ENCODE measurements around the gene PCNX1.
"Not testable (repeated sequence)": the region's sequence is repeated elsewhere in the genome, so short reads cannot be mapped to it uniquely, and the experiment has no call there.

The PCNX1 gene

DNA sequence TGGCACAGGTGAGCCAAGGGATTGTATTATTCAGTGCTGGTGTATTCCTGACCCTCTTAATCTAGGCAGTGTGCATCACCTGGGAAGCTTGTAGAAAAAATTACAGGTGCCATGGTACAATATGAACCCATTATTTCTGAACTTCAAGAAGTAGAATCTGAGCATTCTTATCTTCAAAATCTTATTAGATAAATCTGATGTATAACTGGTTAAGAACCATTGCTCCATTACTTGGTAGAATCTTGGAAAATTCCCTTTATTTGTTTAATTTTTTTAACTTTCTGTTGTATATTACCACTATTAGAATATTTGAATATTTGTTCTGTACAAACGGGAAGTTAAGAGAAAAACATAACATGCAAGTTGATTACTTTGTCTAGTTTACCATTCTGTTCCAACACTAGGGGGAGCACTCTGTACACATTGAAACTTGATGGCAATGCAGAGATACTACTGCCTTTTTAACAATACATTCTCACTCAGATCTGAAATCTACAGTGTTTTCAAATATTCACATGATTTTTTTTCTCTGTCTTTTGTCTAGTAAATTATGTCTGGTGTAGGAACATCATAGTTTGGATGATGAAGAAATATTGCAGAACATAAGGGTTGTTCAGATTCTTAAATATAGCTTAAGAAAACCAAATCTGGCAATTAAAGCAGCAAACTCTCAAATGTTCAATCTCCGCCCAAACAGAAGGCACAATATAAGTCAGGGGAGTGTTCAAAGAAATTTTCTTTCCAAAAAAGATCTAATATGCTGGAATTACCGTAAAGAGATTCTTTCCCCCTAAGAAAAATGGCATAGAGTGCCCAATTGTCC is 196.6 kb downstream of the PCNX1 start:
- DNase-seq = peak; percentile 60

DNA sequence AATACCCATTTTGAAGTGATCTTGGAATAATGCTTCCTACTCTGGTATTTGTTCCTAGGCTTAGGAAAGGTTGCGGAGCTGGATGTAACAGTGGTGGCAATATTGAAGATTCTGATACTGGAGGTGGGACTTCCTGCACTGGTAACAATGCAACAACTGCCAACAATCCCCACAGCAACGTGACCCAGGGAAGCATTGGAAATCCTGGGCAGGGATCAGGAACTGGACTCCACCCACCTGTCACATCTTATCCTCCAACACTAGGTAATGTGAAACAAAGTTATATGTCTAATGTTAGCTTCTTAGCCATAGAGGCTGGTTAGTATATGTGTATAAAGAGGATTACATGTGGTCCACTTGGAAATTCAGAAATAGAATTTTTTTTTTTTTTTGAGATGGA is 197.9 kb downstream of the PCNX1 start:
- no peak for DNase-seq

GRCh38 chr14:71107921-71108320 is 200.7 kb downstream of the PCNX1 start:
- no peak for DNase-seq

DNA sequence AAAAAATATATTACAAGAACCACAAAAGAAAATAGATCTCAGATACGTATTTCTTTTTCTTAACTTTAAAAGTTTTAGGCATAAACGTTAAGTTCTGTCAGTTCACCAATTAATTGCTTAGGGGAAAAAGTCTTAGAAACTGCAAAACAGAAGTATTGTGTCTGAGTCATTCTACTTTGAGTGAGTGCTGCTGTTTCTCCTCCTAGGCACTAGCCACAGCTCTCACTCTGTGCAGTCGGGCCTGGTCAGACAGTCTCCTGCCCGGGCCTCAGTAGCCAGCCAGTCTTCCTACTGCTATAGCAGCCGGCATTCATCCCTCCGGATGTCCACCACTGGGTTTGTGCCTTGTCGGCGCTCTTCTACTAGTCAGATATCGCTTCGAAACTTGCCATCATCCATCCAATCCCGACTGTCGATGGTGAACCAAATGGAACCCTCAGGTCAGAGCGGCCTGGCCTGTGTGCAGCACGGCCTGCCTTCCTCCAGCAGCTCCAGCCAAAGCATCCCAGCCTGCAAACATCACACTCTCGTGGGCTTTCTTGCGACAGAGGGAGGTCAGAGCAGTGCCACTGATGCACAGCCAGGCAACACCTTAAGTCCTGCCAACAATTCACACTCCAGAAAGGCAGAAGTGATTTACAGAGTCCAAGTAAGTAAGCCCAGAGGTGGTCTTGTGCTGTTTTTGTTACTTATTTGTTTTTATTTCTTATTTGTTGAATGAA is 201.3 kb downstream of the PCNX1 start:
- DNase-seq = no peak

- DNase-seq = no peak
Measured at GRCh38 chr14:71113376-71113775, 206.1 kb downstream of the PCNX1 start.

GRCh38 chr14:71114565-71114964 is 207.3 kb downstream of the PCNX1 start:
- DNase-seq = no peak

- DNase-seq = no peak
Measured at GRCh38 chr14:71115306-71115705, 208.0 kb downstream of the PCNX1 start.

DNA sequence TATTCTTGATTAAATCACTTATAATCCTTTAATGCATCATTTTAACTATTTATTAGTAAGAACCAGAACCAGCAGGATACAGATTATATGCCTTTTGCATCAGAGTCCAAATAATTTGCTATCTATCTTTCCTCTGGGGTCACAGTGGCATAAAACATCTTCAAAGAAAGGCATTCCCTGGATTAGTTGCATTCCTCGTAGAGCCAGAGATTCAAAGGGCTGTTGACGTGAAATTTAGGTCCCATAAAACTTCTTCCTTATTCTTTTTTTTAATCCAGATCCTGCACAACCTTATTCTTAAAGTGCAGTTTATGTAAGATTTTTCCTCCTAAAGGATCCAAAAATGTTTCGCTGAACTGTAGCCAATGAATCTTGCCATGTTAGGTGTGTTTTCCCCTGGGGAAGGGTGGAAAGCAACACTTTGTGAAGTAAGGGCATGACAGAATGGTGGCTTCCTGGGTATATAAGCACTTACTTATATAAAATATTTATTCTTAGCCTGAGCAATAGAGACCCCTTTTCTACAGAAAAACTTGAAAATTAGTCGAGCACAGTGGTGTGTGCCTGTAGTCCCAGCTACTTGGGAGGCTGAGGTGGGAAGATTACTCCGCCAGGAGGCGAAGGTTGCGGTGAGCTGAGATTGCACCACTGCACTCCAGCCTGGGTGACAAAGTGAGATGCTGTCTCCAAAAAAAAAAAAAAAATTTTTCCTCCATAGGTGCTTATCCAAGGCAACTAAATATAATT is 208.7 kb downstream of the PCNX1 start:
- DNase-seq = no peak

DNA sequence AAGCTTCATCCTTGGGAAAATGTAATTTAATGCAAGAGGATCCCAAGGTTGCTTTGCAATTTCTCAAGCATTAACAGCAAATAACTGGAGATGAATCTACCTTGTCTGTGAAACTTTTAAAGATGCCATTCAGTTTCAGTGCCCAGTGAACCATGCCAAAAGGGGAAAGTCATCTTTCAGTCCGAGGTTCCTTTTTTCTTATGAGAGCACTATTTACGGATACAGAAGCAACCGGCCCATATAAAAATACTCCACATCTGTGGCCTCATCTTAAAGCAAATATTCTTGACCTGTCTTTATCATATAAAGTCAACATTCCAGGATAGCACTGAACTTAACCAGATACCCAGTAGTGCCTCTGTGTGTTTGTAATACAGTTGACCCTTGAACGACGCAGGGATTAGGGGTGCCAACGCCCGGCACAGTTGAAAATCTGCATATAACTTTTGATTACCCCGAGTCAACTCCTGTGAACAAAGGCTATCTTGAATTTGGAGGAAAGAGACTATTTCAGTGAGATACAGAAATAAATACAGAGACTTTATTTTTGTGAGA is 209.4 kb downstream of the PCNX1 start:
- no peak for DNase-seq

GRCh38 chr14:71117839-71118743 is 210.8 kb downstream of the PCNX1 start:
- DNase-seq = peak; percentile 24

GRCh38 chr14:71119075-71119474 is 211.8 kb downstream of the PCNX1 start:
- DNase-seq = no peak

DNA sequence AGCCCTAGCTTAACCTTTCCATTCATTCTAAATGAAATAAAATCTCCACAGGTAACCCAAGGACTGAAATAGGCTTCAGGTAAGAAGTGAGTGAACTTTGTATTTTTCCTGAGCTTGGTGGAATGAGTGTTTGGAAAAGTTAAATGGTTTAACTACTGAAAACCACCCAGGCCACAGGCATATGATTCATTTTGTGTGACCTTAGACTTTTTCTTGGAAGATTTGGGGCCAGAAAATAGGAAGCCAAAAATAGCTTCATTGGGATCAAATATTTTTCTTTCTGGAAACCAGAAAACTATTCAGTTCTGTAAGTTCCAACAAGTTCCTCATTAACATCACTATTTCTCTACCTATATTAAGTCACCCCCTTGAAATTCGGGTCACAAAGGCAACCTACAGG is 212.6 kb downstream of the PCNX1 start:
- no peak for DNase-seq

GRCh38 chr14:71121001-71121400 is 213.7 kb downstream of the PCNX1 start:
- no peak for DNase-seq

- no peak for DNase-seq
Measured at GRCh38 chr14:71121711-71122110, 214.5 kb downstream of the PCNX1 start.

DNA sequence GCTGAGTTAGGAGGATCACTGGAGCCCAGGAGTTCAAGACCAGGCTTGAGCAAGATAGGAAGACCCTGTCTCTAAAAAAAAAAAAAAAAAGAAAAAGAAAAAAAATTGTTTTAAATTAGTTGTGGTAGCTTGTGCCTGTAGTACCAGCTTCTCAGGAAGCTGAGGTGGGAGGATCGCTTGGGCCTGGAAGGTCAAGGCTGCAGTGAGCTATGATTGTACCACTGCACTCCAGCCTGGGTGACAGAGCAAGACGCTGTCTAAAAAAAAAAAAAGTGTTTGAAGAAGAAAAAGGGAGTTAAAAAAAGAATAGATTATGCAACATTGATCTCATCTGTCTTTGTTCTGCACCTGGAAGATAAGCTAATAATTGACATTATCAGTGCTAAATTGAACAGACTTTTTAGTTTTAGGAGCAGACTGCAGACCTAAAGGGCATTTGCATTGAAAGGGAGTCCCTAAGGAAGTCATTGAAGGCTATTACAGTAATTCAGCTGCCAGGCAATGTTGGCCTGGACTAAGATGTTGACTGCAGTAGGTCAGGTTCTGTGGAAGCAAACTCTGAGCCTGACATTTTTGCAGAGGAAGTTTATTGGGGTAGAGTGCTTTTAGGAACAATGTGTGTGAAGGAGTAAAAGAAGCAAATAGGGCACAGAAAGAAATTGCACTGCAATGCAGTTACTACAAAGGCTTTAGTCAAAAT is 215.8 kb downstream of the PCNX1 start:
- no peak for DNase-seq

DNA sequence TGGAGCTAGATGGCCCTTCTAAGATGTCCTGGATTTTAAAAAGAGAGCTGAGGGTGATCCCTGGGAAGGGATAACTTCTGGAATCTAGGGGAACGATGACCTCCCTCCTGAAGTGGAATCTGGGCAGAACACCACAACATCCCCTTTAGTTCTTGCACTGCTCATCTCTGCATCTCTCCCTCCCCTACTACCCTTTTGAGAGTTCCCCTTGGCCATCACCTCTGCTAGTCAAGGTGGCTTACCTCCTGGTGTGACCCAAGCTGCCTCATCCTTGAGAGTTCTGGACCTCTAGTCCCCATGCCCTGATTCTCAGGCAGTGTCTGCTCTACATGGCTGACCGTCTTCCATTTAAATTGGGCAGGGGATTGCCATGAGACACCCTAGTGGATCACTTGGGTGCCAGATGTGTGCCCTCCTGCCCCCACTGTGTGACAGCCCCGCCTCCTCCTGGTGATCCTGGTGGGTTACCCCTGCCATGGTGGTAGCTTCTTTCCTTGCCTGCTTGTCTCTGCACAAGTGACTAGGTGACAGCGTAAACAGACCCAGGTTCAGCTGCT is 216.4 kb downstream of the PCNX1 start:
- DNase-seq = no peak

GRCh38 chr14:71129716-71130490 is 222.6 kb downstream of the PCNX1 start:
- not testable (repeated sequence) for DNase-seq

GRCh38 chr14:71130491-71131179 is 223.4 kb downstream of the PCNX1 start:
- no peak for DNase-seq

DNA sequence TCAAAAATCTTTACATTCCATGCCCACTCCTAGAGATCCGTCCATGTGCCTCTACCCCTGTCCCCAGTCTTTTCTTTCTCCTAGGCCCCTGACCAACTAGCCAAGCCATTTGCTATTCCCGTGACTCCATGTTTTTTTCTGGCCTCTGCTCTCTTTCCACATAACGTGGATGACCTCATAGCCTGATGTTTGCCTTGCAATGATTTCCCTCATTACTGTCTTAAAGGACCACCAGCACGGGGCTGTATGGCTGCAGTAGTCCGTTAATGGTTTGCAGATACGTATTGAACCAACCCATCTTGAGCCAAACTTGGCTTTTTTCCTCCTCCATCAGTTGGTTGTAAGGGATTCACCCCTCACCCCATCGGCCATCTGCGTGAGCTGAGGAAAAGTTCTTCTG is 226.0 kb downstream of the PCNX1 start:
- DNase-seq = no peak

DNA sequence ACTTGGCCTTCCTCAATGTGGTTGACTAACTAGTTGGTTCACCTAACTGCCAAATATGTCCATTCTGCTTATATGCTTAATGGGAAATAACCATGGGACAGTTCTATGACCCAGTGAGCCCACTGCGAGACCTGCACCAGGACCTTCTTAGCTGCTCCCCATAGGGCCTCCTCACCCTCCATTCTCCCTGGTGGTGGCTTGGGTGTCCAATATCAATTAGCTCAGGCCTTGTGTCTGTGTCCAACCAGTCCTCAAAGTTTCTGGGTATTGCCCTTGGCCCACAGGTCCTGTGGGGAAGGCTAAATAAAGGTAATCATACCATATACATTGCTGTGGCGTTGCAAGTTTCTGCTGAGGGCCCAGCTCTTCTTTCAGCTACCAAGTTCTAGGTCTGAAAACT is 228.2 kb downstream of the PCNX1 start:
- DNase-seq = no peak
